NCI-H1417 (cell line): Measurements from ENCODE around the gene FBLN2.

Source experiments
- DNase-seq, 3 experiments: peaks; one replicate each; lab custom pipeline; 2025; lab: John Stamatoyannopoulos, UW

Gene FBLN2

GRCh38 chr3:13687517-13687943 is 138.6 kb downstream of the FBLN2 start:
- peak in 2 of 3 experiments; percentile 31 to 45 for DNase-seq
